HL-60/S4 treated with phorbol 12-myristate 13-acetate at 8.2 ng/mL for 4 days and 3 days (cell line): ENCODE data around the gene CHCHD6.

ENCODE experiments used
- in situ Hi-C: fragments of 300-500 bp; cut with MboI; formaldehyde crosslinking; loops from 2 replicates; pipeline ENCODE4 v1.15.0; 2022; ENCODE audit warnings: low sequenced_read_pairs

CHCHD6 gene

GRCh38 chr3:126912491-126913195 lies 208.6 kb downstream of the CHCHD6 start:
- in situ Hi-C loops: no loop called here

- in situ Hi-C loops: no loop called here
Observed at GRCh38 chr3:126913524-126913923, 209.5 kb downstream of the CHCHD6 start.

- in situ Hi-C loops: no loop called here
Observed at GRCh38 chr3:126914226-126914625, 210.2 kb downstream of the CHCHD6 start.

- in situ Hi-C loops: no loop called here
Observed at GRCh38 chr3:126915015-126915414, 211.0 kb downstream of the CHCHD6 start.

GRCh38 chr3:126916546-126916945 lies 212.5 kb downstream of the CHCHD6 start:
- in situ Hi-C loops: no loop called here

- in situ Hi-C loops: no loop called here
Observed at GRCh38 chr3:126917232-126917804, 213.3 kb downstream of the CHCHD6 start.

- in situ Hi-C loops: no loop called here
Observed at GRCh38 chr3:126918355-126918821, 214.3 kb downstream of the CHCHD6 start.

GRCh38 chr3:126921085-126921824 lies 217.2 kb downstream of the CHCHD6 start:
- in situ Hi-C loops: no loop called here

GRCh38 chr3:126922466-126922865 lies 218.4 kb downstream of the CHCHD6 start:
- in situ Hi-C loops: no loop called here

- in situ Hi-C loops: no loop called here
Observed at GRCh38 chr3:126923423-126923822, 219.4 kb downstream of the CHCHD6 start.

- in situ Hi-C loops: no loop called here
Observed at GRCh38 chr3:126923895-126924294, 219.9 kb downstream of the CHCHD6 start.

GRCh38 chr3:126924458-126924857 lies 220.4 kb downstream of the CHCHD6 start:
- in situ Hi-C loops: no loop called here

GRCh38 chr3:126925411-126926171 lies 221.6 kb downstream of the CHCHD6 start:
- in situ Hi-C loops: no loop called here

- in situ Hi-C loops: no loop called here
Observed at GRCh38 chr3:126926684-126927400, 222.8 kb downstream of the CHCHD6 start.

- in situ Hi-C loops: no loop called here
Observed at GRCh38 chr3:126927401-126927750, 223.3 kb downstream of the CHCHD6 start.

- in situ Hi-C loops: no loop called here
Observed at GRCh38 chr3:126927846-126928245, 223.8 kb downstream of the CHCHD6 start.

GRCh38 chr3:126928921-126929474 lies 225.0 kb downstream of the CHCHD6 start:
- in situ Hi-C loops: no loop called here

GRCh38 chr3:126930936-126931600 lies 227.0 kb downstream of the CHCHD6 start:
- in situ Hi-C loops: no loop called here

GRCh38 chr3:126931806-126932187 lies 227.8 kb downstream of the CHCHD6 start:
- in situ Hi-C loops: no loop called here
